HFFc6 (cell line): Measurements from ENCODE around the gene TCEA2. TPM values are rescaled to one million over a fixed set of nuclear protein-coding genes. Genes with fewer than 3 reads are reported as not detected.

Experiments used
- DNase-seq: peaks from one replicate; pipeline ENCODE4 v3.0.0-alpha.2; 2018
- H3K27ac Mint-ChIP-seq: 2 replicates; pipeline ENCODE4 v1.8.0; 2020; ENCODE audit warnings: mild to moderate bottlenecking, mixed read lengths
- H3K27me3 Mint-ChIP-seq: 2 replicates; pipeline ENCODE4 v1.8.0; 2021; ENCODE audit warnings: mild to moderate bottlenecking, moderate library complexity, mixed read lengths; ENCODE audit not compliant: insufficient read depth
- H3K36me3 Mint-ChIP-seq: 2 replicates; pipeline ENCODE4 v1.8.0; 2021; ENCODE audit warnings: low read depth, mixed read lengths
- H3K4me1 Mint-ChIP-seq: 2 replicates; pipeline ENCODE4 v1.8.0; 2020; ENCODE audit warnings: low read depth, mixed read lengths
- H3K4me3 Mint-ChIP-seq: 2 replicates; pipeline ENCODE4 v1.8.0; 2020; ENCODE audit warnings: mild to moderate bottlenecking, moderate library complexity, mixed read lengths
- H3K9me3 Mint-ChIP-seq: 2 replicates; pipeline ENCODE4 v1.8.0; 2020; ENCODE audit warnings: mild to moderate bottlenecking, mixed read lengths
- CTCF ChIP-seq: fragments of 200-600 bp; sonication (generic); IDR thresholded peaks from 2 replicates; pipeline ENCODE4 v1.5.0; 2021; ENCODE audit warnings: antibody characterized with exemption, mild to moderate bottlenecking
- total RNA-seq, 6 experiments: library from RNA; stranded (reverse); fragmentation: NEBNext Ultra II Directional; extraction: Animal tissue kit (Norgen Biotek cat#: 25700); gene quantifications; 2 replicates in 1 of 6; 3 replicates in 5 of 6; pipeline ENCODE4 v1.2.3, GENCODE V29; 2021

The TCEA2 gene
- total RNA-seq, 6 experiments from 2014 or later: 36.8 to 47.4 (median 41.5) TPM

GRCh38 chr20:64095455-64095854 is 32.5 kb downstream of the TCEA2 start:
- Mint-ChIP-seq H3K4me1 (no peaks in the 10 kb centered on the region), H3K27me3 (peaks cover 10% of the 10 kb centered on the region), H3K9me3 (peaks cover 5% of the 10 kb centered on the region), H3K36me3 (no peaks in the 10 kb centered on the region; the same call in 1 of the 2 replicates), H3K27ac (no peak overlapping the region), H3K4me3 (no peak overlapping the region)
- no peak for TF ChIP-seq CTCF
- no peak for DNase-seq

GRCh38 chr20:64095927-64096326 is 32.9 kb downstream of the TCEA2 start:
- Mint-ChIP-seq H3K4me3 (no peak overlapping the region), H3K36me3 (no peaks in the 10 kb centered on the region; the same call in 1 of the 2 replicates), H3K4me1 (no peaks in the 10 kb centered on the region), H3K27me3 (peaks cover 15% of the 10 kb centered on the region), H3K9me3 (peaks cover 5% of the 10 kb centered on the region), H3K27ac (no peak overlapping the region)
- DNase-seq: no peak
- no peak for TF ChIP-seq CTCF

DNA sequence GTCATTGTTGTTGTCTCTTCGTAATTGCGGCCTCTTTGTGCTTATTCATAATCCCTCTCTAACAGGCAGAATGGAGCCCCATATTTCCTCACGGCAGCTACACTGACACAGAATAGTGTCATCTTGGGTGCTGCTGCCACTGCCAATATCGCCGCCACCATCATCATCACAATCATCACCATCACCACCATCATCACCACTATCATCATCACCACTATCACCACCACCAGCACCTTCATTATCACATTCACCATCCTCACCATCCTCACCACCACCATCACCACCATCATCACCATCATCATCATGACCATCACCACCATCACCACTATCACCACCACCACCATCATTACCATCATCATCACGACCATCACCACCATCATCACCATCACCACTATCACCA is 33.5 kb downstream of the TCEA2 start:
- peaks cover 5% of the 10 kb centered on the region for H3K9me3 Mint-ChIP-seq
- peaks cover 18% of the 10 kb centered on the region for H3K27me3 Mint-ChIP-seq
- H3K4me1 Mint-ChIP-seq: no peaks in the 10 kb centered on the region
- H3K4me3 Mint-ChIP-seq: no peak overlapping the region
- no peaks in the 10 kb centered on the region; the same call in 1 of the 2 replicates for H3K36me3 Mint-ChIP-seq
- TF ChIP-seq CTCF: no peak
- no peak overlapping the region for H3K27ac Mint-ChIP-seq
- DNase-seq: no peak

GRCh38 chr20:64098471-64099013 is 35.5 kb downstream of the TCEA2 start:
- H3K4me3 Mint-ChIP-seq: no peak overlapping the region
- no peaks in the 10 kb centered on the region for H3K4me1 Mint-ChIP-seq
- no peak for TF ChIP-seq CTCF
- no peaks in the 10 kb centered on the region; the same call in 1 of the 2 replicates for H3K36me3 Mint-ChIP-seq
- no peak overlapping the region for H3K27ac Mint-ChIP-seq
- H3K27me3 Mint-ChIP-seq: peaks cover 26% of the 10 kb centered on the region
- no peak for DNase-seq
- peaks cover 5% of the 10 kb centered on the region for H3K9me3 Mint-ChIP-seq

DNA sequence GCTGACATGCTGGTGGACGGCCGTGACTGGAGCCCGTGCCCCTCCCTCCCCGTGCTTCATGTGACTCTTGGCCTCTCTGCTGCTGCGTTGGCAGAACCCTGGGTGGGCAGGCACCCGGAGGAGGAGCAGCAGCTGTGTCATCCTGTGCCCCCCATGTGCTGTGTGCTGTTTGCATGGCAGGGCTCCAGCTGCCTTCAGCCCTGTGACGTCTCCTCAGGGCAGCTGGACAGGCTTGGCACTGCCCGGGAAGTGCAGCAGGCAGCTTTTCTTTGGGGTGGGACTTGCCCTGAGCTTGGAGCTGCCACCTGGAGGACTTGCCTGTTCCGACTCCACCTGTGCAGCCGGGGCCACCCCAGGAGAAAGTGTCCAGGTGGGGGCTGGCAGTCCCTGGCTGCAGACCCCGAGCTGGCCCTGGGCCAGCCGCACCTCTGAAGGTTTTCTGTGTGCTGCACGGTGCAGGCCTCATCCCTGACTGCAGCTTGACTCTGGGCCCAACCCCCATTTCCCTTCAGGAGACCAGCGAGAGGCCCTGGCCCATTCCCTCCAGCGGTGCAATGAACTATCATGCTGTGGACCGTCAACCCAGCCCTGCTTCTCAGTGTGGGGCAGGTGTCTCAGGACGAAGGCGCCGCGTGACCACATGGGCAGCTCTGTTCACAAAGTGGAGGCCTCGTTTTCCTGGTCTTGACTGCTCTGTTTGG is 36.2 kb downstream of the TCEA2 start:
- no peaks in the 10 kb centered on the region; the same call in 1 of the 2 replicates for H3K36me3 Mint-ChIP-seq
- H3K9me3 Mint-ChIP-seq: peaks cover 5% of the 10 kb centered on the region
- no peak overlapping the region for H3K4me3 Mint-ChIP-seq
- H3K27ac Mint-ChIP-seq: no peak overlapping the region
- no peaks in the 10 kb centered on the region for H3K4me1 Mint-ChIP-seq
- no peak for TF ChIP-seq CTCF
- no peak for DNase-seq
- H3K27me3 Mint-ChIP-seq: peaks cover 28% of the 10 kb centered on the region
